ENCODE measurements around the gene ZBTB16.

Gene ZBTB16

DNA sequence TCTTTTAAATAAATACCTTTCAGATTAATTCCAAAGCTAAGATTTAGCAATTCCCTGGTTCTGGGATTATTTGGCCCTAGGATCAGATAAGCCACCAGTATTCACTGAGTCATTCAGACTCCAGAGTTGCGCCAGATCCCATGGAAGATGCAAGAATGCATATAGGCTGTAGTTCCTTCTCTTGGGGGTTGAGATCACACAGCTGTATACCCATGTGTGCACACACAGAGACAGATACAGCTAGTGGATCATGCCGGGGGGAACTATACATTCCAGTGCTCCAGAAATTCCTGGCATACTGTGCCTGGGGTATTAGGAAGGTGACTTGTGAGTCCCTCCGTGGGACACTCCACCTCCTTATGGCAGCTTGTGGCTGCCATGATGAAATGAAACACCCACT, 75.4 kb downstream of the ZBTB16 start:
- Histone ChIP-seq H3K4me1 (ENCODE audit: control insufficient read depth, insufficient read depth, low read length) (no peaks in the 10 kb centered on the region; the same call in 1 of the 2 replicates), H3K27ac (ENCODE audit: extremely low read depth, low read depth, low read length) (no peak overlapping the region), H3K9me3 (ENCODE audit: control insufficient read depth, insufficient read depth, low read depth, low read length) (no peaks in the 10 kb centered on the region), H3K4me3 (ENCODE audit: low read depth, low read length) (no peak overlapping the region), H3K36me3 (ENCODE audit: control insufficient read depth in 2 of 2, insufficient read depth in 1 of 2, low read length in 2 of 2) (no peaks in the 10 kb centered on the region)
- POLR2A ChIA-PET = no interaction called here
- CTCF ChIA-PET = interaction anchor here (1.2 to 1.5 kb wide), 3 partner anchors 74 to 239 kb away, joined by 4 to 7 read pairs (median 6); no protein-coding TSS in a partner anchor
- TF ChIP-seq RBAK (tag by site-specific recombination; IDR thresholded peaks at IDR 0.05) (no peak), PRDM1 (tag by site-specific recombination; IDR thresholded peaks at IDR 0.05) (no peak), ZNF114 (tag by site-specific recombination; IDR thresholded peaks at IDR 0.05) (no peak), ZXDB (tag by site-specific recombination; IDR thresholded peaks at IDR 0.05) (no peak), ZNF423 (tag by site-specific recombination; IDR thresholded peaks at IDR 0.05) (no peak)
- TF ChIP-seq, protein P1, sequence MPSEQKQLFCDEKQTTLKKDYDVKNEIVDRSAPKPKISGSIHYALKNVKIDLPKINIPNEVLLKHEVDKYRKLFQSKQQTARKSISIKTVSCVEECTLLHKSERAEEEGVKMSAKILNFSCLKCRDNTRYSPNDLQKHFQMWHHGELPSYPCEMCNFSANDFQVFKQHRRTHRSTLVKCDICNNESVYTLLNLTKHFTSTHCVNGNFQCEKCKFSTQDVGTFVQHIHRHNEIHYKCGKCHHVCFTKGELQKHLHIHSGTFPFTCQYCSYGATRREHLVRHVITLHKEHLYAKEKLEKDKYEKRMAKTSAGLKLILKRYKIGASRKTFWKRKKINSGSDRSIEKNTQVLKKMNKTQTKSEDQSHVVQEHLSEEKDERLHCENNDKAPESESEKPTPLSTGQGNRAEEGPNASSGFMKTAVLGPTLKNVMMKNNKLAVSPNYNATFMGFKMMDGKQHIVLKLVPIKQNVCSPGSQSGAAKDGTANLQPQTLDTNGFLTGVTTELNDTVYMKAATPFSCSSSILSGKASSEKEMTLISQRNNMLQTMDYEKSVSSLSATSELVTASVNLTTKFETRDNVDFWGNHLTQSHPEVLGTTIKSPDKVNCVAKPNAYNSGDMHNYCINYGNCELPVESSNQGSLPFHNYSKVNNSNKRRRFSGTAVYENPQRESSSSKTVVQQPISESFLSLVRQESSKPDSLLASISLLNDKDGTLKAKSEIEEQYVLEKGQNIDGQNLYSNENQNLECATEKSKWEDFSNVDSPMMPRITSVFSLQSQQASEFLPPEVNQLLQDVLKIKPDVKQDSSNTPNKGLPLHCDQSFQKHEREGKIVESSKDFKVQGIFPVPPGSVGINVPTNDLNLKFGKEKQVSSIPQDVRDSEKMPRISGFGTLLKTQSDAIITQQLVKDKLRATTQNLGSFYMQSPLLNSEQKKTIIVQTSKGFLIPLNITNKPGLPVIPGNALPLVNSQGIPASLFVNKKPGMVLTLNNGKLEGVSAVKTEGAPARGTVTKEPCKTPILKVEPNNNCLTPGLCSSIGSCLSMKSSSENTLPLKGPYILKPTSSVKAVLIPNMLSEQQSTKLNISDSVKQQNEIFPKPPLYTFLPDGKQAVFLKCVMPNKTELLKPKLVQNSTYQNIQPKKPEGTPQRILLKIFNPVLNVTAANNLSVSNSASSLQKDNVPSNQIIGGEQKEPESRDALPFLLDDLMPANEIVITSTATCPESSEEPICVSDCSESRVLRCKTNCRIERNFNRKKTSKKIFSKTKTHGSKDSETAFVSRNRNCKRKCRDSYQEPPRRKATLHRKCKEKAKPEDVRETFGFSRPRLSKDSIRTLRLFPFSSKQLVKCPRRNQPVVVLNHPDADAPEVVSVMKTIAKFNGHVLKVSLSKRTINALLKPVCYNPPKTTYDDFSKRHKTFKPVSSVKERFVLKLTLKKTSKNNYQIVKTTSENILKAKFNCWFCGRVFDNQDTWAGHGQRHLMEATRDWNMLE (tag by site-specific recombination; conservative IDR thresholded peaks at IDR 0.05; ENCODE audit: low read depth) = no peak

DNA sequence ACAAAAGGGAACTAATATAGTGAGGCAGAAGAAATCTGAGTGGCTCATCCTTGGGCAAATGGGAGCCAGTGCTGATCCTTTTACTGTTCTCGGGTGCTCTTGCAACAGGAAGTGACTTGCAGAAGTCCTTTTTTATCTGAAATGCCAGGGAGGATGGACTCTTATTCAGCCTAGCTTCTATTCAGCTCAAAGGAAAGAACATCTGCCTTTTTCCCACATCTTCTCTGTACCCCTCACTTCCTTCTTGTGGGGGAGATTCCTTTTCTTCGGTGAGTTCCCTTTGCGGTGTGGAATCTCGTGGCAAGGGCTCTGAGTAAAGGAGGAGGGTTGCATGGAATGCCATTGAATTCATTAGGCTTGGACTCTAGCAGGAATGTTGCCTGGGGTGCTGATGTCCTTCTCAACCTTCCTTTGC, 76.2 kb downstream of the ZBTB16 start:
- no peaks in the 10 kb centered on the region for H3K9me3 ChIP-seq (ENCODE audit: control insufficient read depth, insufficient read depth, low read depth, low read length)
- ChIA-PET POLR2A (no interaction called here), CTCF (interaction anchor here (1.0 to 1.1 kb wide), 2 partner anchors 65 to 124 kb away, joined by 3 read pairs; no protein-coding TSS in a partner anchor)
- no peak overlapping the region for H3K4me3 ChIP-seq (ENCODE audit: low read depth, low read length)
- H3K36me3 ChIP-seq (ENCODE audit: control insufficient read depth in 2 of 2, insufficient read depth in 1 of 2, low read length in 2 of 2) = no peaks in the 10 kb centered on the region
- no peaks in the 10 kb centered on the region for H3K4me1 ChIP-seq (ENCODE audit: control insufficient read depth, insufficient read depth, low read length)
- TF ChIP-seq ZNF549 (tag by site-specific recombination; IDR thresholded peaks at IDR 0.05) (no peak), FEZF1 (tag by site-specific recombination; IDR thresholded peaks at IDR 0.05) (no peak), ZNF202 (tag by site-specific recombination; IDR thresholded peaks at IDR 0.05; ENCODE audit: borderline replicate concordance) (no peak), ZNF701 (tag by site-specific recombination; IDR thresholded peaks at IDR 0.05) (no peak), ZNF433 (tag by site-specific recombination; IDR thresholded peaks at IDR 0.05; ENCODE audit: low read depth) (no peak), ZBTB21 (tag by site-specific recombination; IDR thresholded peaks at IDR 0.05) (no peak), ZNF501 (tag by site-specific recombination; IDR thresholded peaks at IDR 0.05) (no peak), ZNF37A (tag by site-specific recombination; IDR thresholded peaks at IDR 0.05) (no peak)
- TF ChIP-seq, protein P2, sequence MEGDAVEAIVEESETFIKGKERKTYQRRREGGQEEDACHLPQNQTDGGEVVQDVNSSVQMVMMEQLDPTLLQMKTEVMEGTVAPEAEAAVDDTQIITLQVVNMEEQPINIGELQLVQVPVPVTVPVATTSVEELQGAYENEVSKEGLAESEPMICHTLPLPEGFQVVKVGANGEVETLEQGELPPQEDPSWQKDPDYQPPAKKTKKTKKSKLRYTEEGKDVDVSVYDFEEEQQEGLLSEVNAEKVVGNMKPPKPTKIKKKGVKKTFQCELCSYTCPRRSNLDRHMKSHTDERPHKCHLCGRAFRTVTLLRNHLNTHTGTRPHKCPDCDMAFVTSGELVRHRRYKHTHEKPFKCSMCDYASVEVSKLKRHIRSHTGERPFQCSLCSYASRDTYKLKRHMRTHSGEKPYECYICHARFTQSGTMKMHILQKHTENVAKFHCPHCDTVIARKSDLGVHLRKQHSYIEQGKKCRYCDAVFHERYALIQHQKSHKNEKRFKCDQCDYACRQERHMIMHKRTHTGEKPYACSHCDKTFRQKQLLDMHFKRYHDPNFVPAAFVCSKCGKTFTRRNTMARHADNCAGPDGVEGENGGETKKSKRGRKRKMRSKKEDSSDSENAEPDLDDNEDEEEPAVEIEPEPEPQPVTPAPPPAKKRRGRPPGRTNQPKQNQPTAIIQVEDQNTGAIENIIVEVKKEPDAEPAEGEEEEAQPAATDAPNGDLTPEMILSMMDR (tag by site-specific recombination; IDR thresholded peaks at IDR 0.05) = no peak
- H3K27ac ChIP-seq (ENCODE audit: extremely low read depth, low read depth, low read length) = no peak overlapping the region

Measured in HEK293 (cell line).